CD4-positive, CD25-positive, alpha-beta regulatory T cell (primary cell): Measurements from ENCODE around the gene PLCD3. TPM values are rescaled to one million over a fixed set of nuclear protein-coding genes. Genes with fewer than 3 reads are reported as not detected.

Experiments used
- ATAC-seq, 2 donors: fragments of 150-1000 bp; cut with Tn5 transposase; one replicate each; pipeline ENCODE4 v1.10.0; 2021; ENCODE audit warnings: low read depth in 2 of 2, moderate number of reproducible peaks in 2 of 2, moderate library complexity in 1 of 2
- DNase-seq, 3 donors: peaks; one replicate each; pipeline versions ENCODE4 v3.0.0 to v3.0.0-alpha.2; 2012 to 2022; ENCODE audit warnings: mixed read lengths in 1 of 3
- H3K27ac ChIP-seq: one replicate; pipeline ENCODE4 v1.7.0; 2013; ENCODE audit warnings: mild to moderate bottlenecking, low read length; ENCODE audit not compliant: insufficient read depth, poor library complexity, severe bottlenecking
- H3K27me3 ChIP-seq: one replicate; pipeline ENCODE4 v1.7.0; 2013; ENCODE audit warnings: low read length; ENCODE audit not compliant: control insufficient read depth, insufficient read depth
- H3K36me3 ChIP-seq: one replicate; pipeline ENCODE4 v1.7.0; 2013; ENCODE audit warnings: mild to moderate bottlenecking, low read length, moderate library complexity; ENCODE audit not compliant: control insufficient read depth, insufficient read depth
- H3K4me1 ChIP-seq: 2 replicates; pipeline ENCODE4 v1.7.0; 2013; ENCODE audit warnings: mild to moderate bottlenecking, low read length; ENCODE audit not compliant: insufficient read depth, control insufficient read depth, poor library complexity, severe bottlenecking
- H3K4me3 ChIP-seq: one replicate; pipeline ENCODE4 v1.7.0; 2013; ENCODE audit warnings: low read depth, mild to moderate bottlenecking, low read length, moderate library complexity
- H3K9me3 ChIP-seq, 2 experiments: 1 replicate in 1 of 2; 2 replicates in 1 of 2; pipeline ENCODE4 v1.7.0; 2013; ENCODE audit warnings: low read length in 2 of 2, mild to moderate bottlenecking in 1 of 2, moderate library complexity in 1 of 2; ENCODE audit not compliant: control insufficient read depth in 2 of 2
- H3K27ac Mint-ChIP-seq, 3 donors: one replicate each; pipeline ENCODE4 v1.8.0; 2020 to 2022; ENCODE audit warnings: mild to moderate bottlenecking in 3 of 3, mixed read lengths in 3 of 3, moderate library complexity in 2 of 3
- H3K27me3 Mint-ChIP-seq: one replicate; pipeline ENCODE4 v1.8.0; 2022; ENCODE audit warnings: mild to moderate bottlenecking, mixed read lengths
- H3K36me3 Mint-ChIP-seq: one replicate; pipeline ENCODE4 v1.8.0; 2020; ENCODE audit warnings: mixed read lengths
- H3K4me1 Mint-ChIP-seq, 4 donors: one replicate each; pipeline ENCODE4 v1.8.0; 2020 to 2022; ENCODE audit warnings: mixed read lengths in 4 of 4, mild to moderate bottlenecking in 1 of 4
- H3K4me3 Mint-ChIP-seq, 4 donors: one replicate each; pipeline ENCODE4 v1.8.0; 2020 to 2022; ENCODE audit warnings: mild to moderate bottlenecking in 4 of 4, mixed read lengths in 4 of 4, moderate library complexity in 3 of 4
- H3K9me3 Mint-ChIP-seq, 7 donors: one replicate each; pipeline ENCODE4 v1.8.0; 2020 to 2022; ENCODE audit warnings: mixed read lengths in 7 of 7, mild to moderate bottlenecking in 3 of 7, moderate library complexity in 2 of 7
- polyA plus RNA-seq, 4 donors: library from polyadenylated mRNA; unstranded; fragments of 300-500 nt; fragmentation: Illumina TruSeq; gene quantifications; one replicate each; pipeline ENCODE4 v1.2.3, GENCODE V29; 2021
- total RNA-seq: library from RNA; stranded (reverse); gene quantifications from one replicate; pipeline ENCODE4 v1.2.3, GENCODE V29; 2022

PLCD3 gene
- total and polyA plus RNA-seq, 5 donors from 2014 or later, result 0.15 to 5.5 (median 0.50) TPM

DNA sequence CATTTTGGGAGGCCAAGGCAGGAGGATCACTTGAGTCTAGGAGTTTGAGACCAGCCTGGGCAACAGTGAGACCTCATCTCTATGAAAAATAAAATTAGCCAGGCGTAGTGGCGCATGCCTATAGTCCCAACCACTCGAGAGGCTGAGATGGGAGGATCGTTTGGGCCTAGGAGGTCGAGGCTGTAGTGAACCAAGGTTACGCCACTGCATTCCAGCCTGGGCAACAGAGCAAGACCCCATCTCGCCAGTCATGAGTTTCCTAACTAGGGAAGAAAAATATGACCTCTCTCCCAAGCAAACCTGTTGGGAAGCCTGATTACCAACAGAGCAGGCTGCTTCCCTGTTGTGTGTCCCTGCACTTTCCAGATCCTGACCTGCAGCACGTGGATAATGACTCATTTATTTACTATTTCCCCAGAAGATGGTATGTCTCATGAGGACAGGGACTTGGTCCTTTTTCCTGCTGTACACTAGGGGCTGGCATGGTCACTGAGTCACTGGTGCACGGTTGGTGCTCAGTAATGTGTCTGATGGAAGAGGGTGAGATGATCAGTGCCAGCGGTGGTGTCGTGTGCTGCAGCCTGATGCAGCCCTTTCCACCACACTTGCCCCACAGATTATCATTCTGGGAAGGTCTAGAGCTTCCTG lies 40.4 kb downstream of the PLCD3 start:
- Histone ChIP-seq H3K27ac (no peak overlapping the region), H3K4me3 (no peak overlapping the region), H3K9me3 (no peaks in the 10 kb centered on the region), H3K36me3 (peaks cover 82% of the 10 kb centered on the region), H3K4me1 (no peaks in the 10 kb centered on the region), H3K27me3 (no peaks in the 10 kb centered on the region)
- H3K27ac Mint-ChIP-seq, result peak overlapping the region in 1 of 3 donors; percentile 78
- H3K4me3 Mint-ChIP-seq, result no peak overlapping the region
- peaks cover 0 to 3% (median 0%) of the 10 kb centered on the region in 4 donors for H3K4me1 Mint-ChIP-seq
- no peaks in the 10 kb centered on the region for H3K9me3 Mint-ChIP-seq
- ATAC-seq, result no peak
- no peaks in the 10 kb centered on the region for H3K27me3 Mint-ChIP-seq
- peaks cover 53% of the 10 kb centered on the region for H3K36me3 Mint-ChIP-seq
- no peak for DNase-seq

DNA sequence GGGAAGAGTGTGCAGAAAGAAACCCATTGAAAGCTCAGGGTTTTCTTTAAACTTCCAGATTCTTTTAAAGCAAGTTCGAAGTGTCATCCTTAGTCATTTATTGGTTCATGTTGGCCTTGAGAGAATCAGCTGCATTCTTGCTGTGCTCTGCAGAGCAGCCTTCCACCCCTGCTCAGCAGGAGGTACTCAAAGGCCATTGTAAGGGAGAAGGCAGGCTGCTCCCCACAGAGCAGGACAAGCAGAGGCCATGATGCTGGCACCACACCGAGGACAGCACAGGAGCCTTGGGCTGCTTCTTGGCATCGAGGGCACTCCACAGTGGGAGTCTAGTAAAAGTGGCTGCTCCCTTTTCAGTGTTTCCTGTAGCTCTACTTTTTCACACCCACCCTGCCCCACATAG lies 41.6 kb downstream of the PLCD3 start:
- no peak for DNase-seq
- Mint-ChIP-seq H3K27me3 (no peaks in the 10 kb centered on the region), H3K27ac (no peak overlapping the region), H3K9me3 (no peaks in the 10 kb centered on the region), H3K4me3 (no peak overlapping the region), H3K36me3 (peaks cover 48% of the 10 kb centered on the region), H3K4me1 (peaks cover 0 to 3% (median 0%) of the 10 kb centered on the region in 4 donors)
- Histone ChIP-seq H3K4me1 (no peaks in the 10 kb centered on the region), H3K4me3 (no peak overlapping the region), H3K36me3 (peaks cover 77% of the 10 kb centered on the region), H3K9me3 (no peaks in the 10 kb centered on the region), H3K27ac (no peak overlapping the region), H3K27me3 (no peaks in the 10 kb centered on the region)
- ATAC-seq, result no peak

DNA sequence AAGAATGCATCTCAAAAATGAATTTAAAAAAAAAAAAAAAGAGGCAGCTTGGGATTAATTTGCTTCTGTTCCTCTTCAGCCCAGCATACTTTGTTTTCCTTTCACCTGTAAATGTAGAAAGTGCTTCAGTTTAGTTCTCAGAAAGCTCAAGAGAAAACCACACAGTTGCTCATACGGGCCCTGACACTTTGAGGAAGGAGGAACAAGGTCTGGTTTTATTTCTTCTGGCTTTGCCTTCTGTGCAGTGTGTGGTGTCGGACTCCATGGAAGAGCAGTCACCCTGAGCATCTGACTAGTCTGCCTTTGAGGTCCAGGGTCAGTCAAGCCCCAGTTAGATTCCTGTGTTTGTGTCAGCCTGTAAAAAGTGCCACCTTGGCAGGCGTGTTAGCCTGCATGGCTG lies 43.6 kb downstream of the PLCD3 start:
- no peaks in the 10 kb centered on the region for H3K9me3 ChIP-seq
- H3K4me1 Mint-ChIP-seq, result peaks cover 0 to 3% (median 0%) of the 10 kb centered on the region in 4 donors

DNA sequence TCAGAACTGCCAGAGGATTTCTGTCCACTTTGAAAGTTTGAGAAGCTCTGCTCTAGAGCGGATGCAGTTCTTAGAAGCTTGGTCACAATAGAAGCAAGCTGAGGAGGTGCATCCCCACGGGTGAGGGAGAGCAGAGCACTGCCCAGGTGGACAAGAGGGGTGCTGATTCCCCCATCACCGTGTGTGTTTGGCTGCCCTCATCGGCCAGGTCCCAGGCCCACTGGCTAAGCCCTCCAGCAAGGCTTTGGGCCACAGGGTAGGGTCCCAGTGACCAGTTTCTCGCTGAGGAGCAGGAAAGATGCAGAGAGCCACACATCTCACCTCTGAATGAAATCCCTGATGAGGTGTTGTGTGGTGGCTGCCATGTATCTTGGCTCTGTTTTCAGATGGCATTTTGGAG lies 44.3 kb downstream of the PLCD3 start:
- peaks cover 46% of the 10 kb centered on the region for H3K36me3 Mint-ChIP-seq
- ATAC-seq (no peak), DNase-seq (no peak)
- H3K9me3 Mint-ChIP-seq, result no peaks in the 10 kb centered on the region
- Histone ChIP-seq H3K36me3 (peaks cover 79% of the 10 kb centered on the region), H3K27ac (no peak overlapping the region), H3K4me1 (no peaks in the 10 kb centered on the region), H3K27me3 (no peaks in the 10 kb centered on the region), H3K9me3 (no peaks in the 10 kb centered on the region), H3K4me3 (no peak overlapping the region)
- H3K4me3 Mint-ChIP-seq, result no peak overlapping the region
- H3K27me3 Mint-ChIP-seq, result no peaks in the 10 kb centered on the region
- H3K27ac Mint-ChIP-seq, result no peak overlapping the region
- H3K4me1 Mint-ChIP-seq, result peaks cover 0 to 3% (median 0%) of the 10 kb centered on the region in 4 donors

More for the DNA sequence above, 43.6 kb downstream of the PLCD3 start:
- Mint-ChIP-seq H3K36me3 (peaks cover 45% of the 10 kb centered on the region), H3K27ac (no peak overlapping the region), H3K4me3 (no peak overlapping the region), H3K27me3 (no peaks in the 10 kb centered on the region), H3K9me3 (no peaks in the 10 kb centered on the region)
- Histone ChIP-seq H3K4me1 (no peaks in the 10 kb centered on the region), H3K36me3 (peaks cover 80% of the 10 kb centered on the region), H3K4me3 (no peak overlapping the region), H3K27me3 (no peaks in the 10 kb centered on the region), H3K27ac (no peak overlapping the region)
- ATAC-seq, result no peak
- no peak for DNase-seq

DNA sequence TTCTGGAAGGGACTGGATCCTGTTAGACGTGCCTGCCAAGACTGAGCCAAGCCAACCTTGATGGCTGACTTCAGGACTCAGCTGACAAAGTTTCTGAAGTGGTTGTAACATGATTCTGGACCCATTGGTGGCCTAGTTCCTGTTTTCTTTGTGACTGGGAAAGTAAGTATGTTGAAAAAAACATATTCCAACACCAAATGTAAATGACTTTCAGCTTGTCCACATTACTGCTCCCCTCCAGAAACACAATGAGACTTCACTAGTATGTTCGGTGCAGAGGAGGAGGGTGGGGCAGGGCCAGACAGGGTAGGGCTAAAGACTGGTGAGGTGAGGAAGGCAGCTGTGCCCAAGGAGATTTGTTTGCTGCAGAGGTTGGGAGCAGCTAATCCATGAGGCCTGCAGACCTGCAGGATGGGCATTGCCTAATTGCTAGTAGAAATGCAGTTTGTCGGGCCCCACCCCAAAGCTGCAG lies 44.8 kb downstream of the PLCD3 start:
- DNase-seq (no peak), ATAC-seq (no peak)
- H3K9me3 Mint-ChIP-seq, result no peaks in the 10 kb centered on the region
- peaks cover 0 to 3% (median 0%) of the 10 kb centered on the region in 4 donors for H3K4me1 Mint-ChIP-seq
- H3K36me3 ChIP-seq, result peaks cover 77% of the 10 kb centered on the region
- no peak overlapping the region for H3K4me3 Mint-ChIP-seq
- no peaks in the 10 kb centered on the region for H3K27me3 ChIP-seq
- no peaks in the 10 kb centered on the region for H3K9me3 ChIP-seq
- H3K36me3 Mint-ChIP-seq, result peaks cover 43% of the 10 kb centered on the region
- H3K4me3 ChIP-seq, result no peak overlapping the region
- H3K27me3 Mint-ChIP-seq, result no peaks in the 10 kb centered on the region
- H3K27ac ChIP-seq, result no peak overlapping the region
- no peaks in the 10 kb centered on the region for H3K4me1 ChIP-seq
- no peak overlapping the region for H3K27ac Mint-ChIP-seq

DNA sequence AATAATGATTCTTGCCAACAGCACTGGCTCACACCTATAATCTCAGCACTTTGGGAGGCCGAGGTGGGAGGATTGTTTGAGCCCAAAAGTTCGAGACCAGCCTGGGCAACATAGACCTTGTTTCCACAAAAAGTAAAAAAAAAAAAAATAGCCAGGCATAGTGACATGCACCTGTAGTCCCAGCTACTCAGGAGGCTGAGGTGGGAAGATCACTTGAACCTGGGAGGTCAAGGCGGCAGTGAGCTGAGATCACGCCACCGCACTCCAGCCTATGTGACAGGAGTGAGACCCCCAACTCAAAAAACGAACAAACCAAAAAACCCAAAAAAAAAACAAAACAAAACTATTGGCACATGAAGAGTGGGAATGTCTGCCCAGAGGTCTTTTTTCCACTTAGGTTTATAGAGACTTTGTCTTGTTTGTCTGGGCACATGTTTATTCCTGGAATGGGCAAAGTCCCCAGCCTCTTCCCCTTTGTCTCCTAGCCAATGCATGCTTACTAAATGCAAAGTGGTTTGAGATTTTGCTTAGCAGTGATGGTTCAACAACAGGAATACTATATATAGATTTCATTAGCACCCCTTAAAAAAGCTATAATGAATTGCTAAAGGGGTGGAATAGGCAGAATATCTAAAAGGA lies 45.3 kb downstream of the PLCD3 start:
- no peaks in the 10 kb centered on the region for H3K27me3 Mint-ChIP-seq
- no peaks in the 10 kb centered on the region for H3K4me1 ChIP-seq
- H3K4me1 Mint-ChIP-seq, result peaks cover 0 to 1% (median 0%) of the 10 kb centered on the region in 4 donors
- peaks cover 39% of the 10 kb centered on the region for H3K36me3 Mint-ChIP-seq
- ATAC-seq (no peak), DNase-seq (no peak)
- peaks cover 79% of the 10 kb centered on the region for H3K36me3 ChIP-seq
- no peaks in the 10 kb centered on the region for H3K9me3 ChIP-seq
- no peak overlapping the region for H3K4me3 Mint-ChIP-seq
- no peaks in the 10 kb centered on the region for H3K9me3 Mint-ChIP-seq
- H3K27me3 ChIP-seq, result no peaks in the 10 kb centered on the region
- H3K27ac ChIP-seq, result no peak overlapping the region
- H3K27ac Mint-ChIP-seq, result no peak overlapping the region
- no peak overlapping the region for H3K4me3 ChIP-seq

DNA sequence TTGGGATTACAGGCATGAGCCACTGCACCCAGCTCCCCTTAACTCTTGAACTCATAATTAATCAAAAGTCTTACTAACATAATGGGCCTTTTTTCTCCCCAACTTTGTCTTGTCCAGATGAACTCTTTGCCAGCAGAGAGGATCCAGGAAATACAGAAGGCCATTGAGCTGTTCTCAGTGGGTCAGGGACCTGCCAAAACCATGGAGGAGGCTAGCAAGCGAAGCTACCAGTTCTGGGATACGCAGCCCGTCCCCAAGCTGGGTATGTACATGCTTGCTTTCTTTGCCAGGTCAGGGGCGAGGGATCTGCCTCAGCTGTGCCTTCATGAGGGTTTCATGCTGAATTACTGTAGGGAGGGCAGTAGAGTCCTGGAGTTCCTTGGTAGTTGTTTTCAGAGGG lies 45.9 kb downstream of the PLCD3 start:
- Histone ChIP-seq H3K36me3 (peaks cover 79% of the 10 kb centered on the region), H3K27me3 (no peaks in the 10 kb centered on the region), H3K4me3 (no peak overlapping the region), H3K9me3 (no peaks in the 10 kb centered on the region), H3K4me1 (no peaks in the 10 kb centered on the region), H3K27ac (no peak overlapping the region)
- DNase-seq (no peak), ATAC-seq (no peak)
- H3K27ac Mint-ChIP-seq, result no peak overlapping the region
- H3K9me3 Mint-ChIP-seq, result no peaks in the 10 kb centered on the region
- H3K4me1 Mint-ChIP-seq, result no peaks in the 10 kb centered on the region
- peaks cover 42% of the 10 kb centered on the region for H3K36me3 Mint-ChIP-seq
- H3K4me3 Mint-ChIP-seq, result no peak overlapping the region
- H3K27me3 Mint-ChIP-seq, result no peaks in the 10 kb centered on the region
